ENCODE data around the gene CDH13. TPM values are rescaled to one million over a fixed set of nuclear protein-coding genes. Genes with fewer than 3 reads are reported as not detected.

CDH13 gene
- polyA plus RNA-seq, 3 donors, result 8.6 to 12.8 (median 12.4) TPM

- no peak for DNase-seq (ENCODE audit: extremely low read depth in 1 of 11, low read depth in 9 of 11, low spot score in 4 of 11)
These were observed 45.0 kb downstream of the CDH13 start for GRCh38 chr16:82671741-82672140.

GRCh38 chr16:82672676-82673075, 45.9 kb downstream of the CDH13 start:
- DNase-seq (ENCODE audit: extremely low read depth in 1 of 11, low read depth in 9 of 11, low spot score in 4 of 11), result no peak

- DNase-seq (ENCODE audit: extremely low read depth in 1 of 11, low read depth in 9 of 11, low spot score in 4 of 11), result no peak
These were observed 48.5 kb downstream of the CDH13 start for GRCh38 chr16:82675300-82675699.

GRCh38 chr16:82681592-82681991, 54.8 kb downstream of the CDH13 start:
- no peak for DNase-seq (ENCODE audit: extremely low read depth in 1 of 11, low read depth in 9 of 11, low spot score in 4 of 11)

- DNase-seq (ENCODE audit: extremely low read depth in 1 of 11, low read depth in 9 of 11, low spot score in 4 of 11), result no peak
These were observed 56.0 kb downstream of the CDH13 start for GRCh38 chr16:82682767-82683166.

GRCh38 chr16:82684256-82684655, 57.5 kb downstream of the CDH13 start:
- DNase-seq (ENCODE audit: extremely low read depth in 1 of 11, low read depth in 9 of 11, low spot score in 4 of 11), result no peak

- DNase-seq (ENCODE audit: extremely low read depth in 1 of 11, low read depth in 9 of 11, low spot score in 4 of 11), result no peak
These were observed 58.8 kb downstream of the CDH13 start for GRCh38 chr16:82685526-82685925.

- DNase-seq (ENCODE audit: extremely low read depth in 1 of 11, low read depth in 9 of 11, low spot score in 4 of 11), result no peak
These were observed 67.6 kb downstream of the CDH13 start for GRCh38 chr16:82694239-82694874.

GRCh38 chr16:82695806-82696205, 69.0 kb downstream of the CDH13 start:
- DNase-seq (ENCODE audit: extremely low read depth in 1 of 11, low read depth in 9 of 11, low spot score in 4 of 11), result no peak

- no peak for DNase-seq (ENCODE audit: extremely low read depth in 1 of 11, low read depth in 9 of 11, low spot score in 4 of 11)
These were observed 72.5 kb downstream of the CDH13 start for GRCh38 chr16:82699260-82699659.

- no peak for DNase-seq (ENCODE audit: extremely low read depth in 1 of 11, low read depth in 9 of 11, low spot score in 4 of 11)
These were observed 73.1 kb downstream of the CDH13 start for GRCh38 chr16:82699711-82700495.

GRCh38 chr16:82700541-82701235, 73.9 kb downstream of the CDH13 start:
- DNase-seq (ENCODE audit: extremely low read depth in 1 of 11, low read depth in 9 of 11, low spot score in 4 of 11), result no peak

- no peak for DNase-seq (ENCODE audit: extremely low read depth in 1 of 11, low read depth in 9 of 11, low spot score in 4 of 11)
These were observed 74.7 kb downstream of the CDH13 start for GRCh38 chr16:82701442-82701955.

- DNase-seq (ENCODE audit: extremely low read depth in 1 of 11, low read depth in 9 of 11, low spot score in 4 of 11), result no peak
These were observed 76.4 kb downstream of the CDH13 start for GRCh38 chr16:82703161-82703560.

- no peak for DNase-seq (ENCODE audit: extremely low read depth in 1 of 11, low read depth in 9 of 11, low spot score in 4 of 11)
These were observed 77.4 kb downstream of the CDH13 start for GRCh38 chr16:82703871-82704768.

- no peak for DNase-seq (ENCODE audit: extremely low read depth in 1 of 11, low read depth in 9 of 11, low spot score in 4 of 11)
These were observed 83.2 kb downstream of the CDH13 start for GRCh38 chr16:82709987-82710386.

- DNase-seq (ENCODE audit: extremely low read depth in 1 of 11, low read depth in 9 of 11, low spot score in 4 of 11), result no peak
These were observed 87.0 kb downstream of the CDH13 start for GRCh38 chr16:82713778-82714177.

GRCh38 chr16:82715160-82715559, 88.4 kb downstream of the CDH13 start:
- DNase-seq (ENCODE audit: extremely low read depth in 1 of 11, low read depth in 9 of 11, low spot score in 4 of 11), result no peak

GRCh38 chr16:82715833-82716232, 89.1 kb downstream of the CDH13 start:
- no peak for DNase-seq (ENCODE audit: extremely low read depth in 1 of 11, low read depth in 9 of 11, low spot score in 4 of 11)

All from renal cortex interstitium (tissue), 11 donors.